Esophagus muscularis mucosa (tissue), 4 donors: ENCODE measurements around the gene AQP11. TPM values are rescaled to one million over a fixed set of nuclear protein-coding genes. Genes with fewer than 3 reads are reported as not detected.

Experiments
- DNase-seq: peaks from one replicate; pipeline ENCODE4 v3.0.0-alpha.2; 2017; ENCODE audit errors: extremely low spot score
- H3K27ac ChIP-seq, 4 donors: fragments of 200-600 bp; sonication (generic); replicated peaks in 1 of 4; 1 replicate in 3 of 4; 2 replicates in 1 of 4; pipeline ENCODE4 v1.5.1; 2016 to 2019; ENCODE audit warnings: mild to moderate bottlenecking in 1 of 4
- H3K27me3 ChIP-seq, 4 donors: fragments of 200-600 bp; sonication (generic); one replicate each; pipeline versions ENCODE4 v1.5.1 to v1.6.0; 2016 to 2019
- H3K36me3 ChIP-seq, 4 donors: fragments of 200-600 bp; sonication (generic); one replicate each; pipeline ENCODE4 v1.5.1; 2016 to 2019
- H3K4me1 ChIP-seq, 4 donors: fragments of 200-600 bp; sonication (generic); one replicate each; pipeline ENCODE4 v1.5.1; 2016 to 2019
- H3K4me3 ChIP-seq, 4 donors: fragments of 200-600 bp; sonication (generic); 1 replicate in 2 of 4; 2 replicates in 2 of 4; pipeline ENCODE4 v1.5.1; 2016 to 2019; ENCODE audit warnings: mild to moderate bottlenecking in 4 of 4, moderate library complexity in 1 of 4
- H3K9me3 ChIP-seq, 4 donors: fragments of 200-600 bp; sonication (generic); 1 replicate in 3 of 4; 2 replicates in 1 of 4; pipeline ENCODE4 v1.5.1; 2016 to 2019
- EP300 ChIP-seq: sonication (generic); formaldehyde crosslinking; IDR thresholded peaks from one replicate; pipeline ENCODE4 v1.6.1; 2017; ENCODE audit warnings: antibody characterized with exemption
- POLR2A ChIP-seq: fragments of 450-650 bp; IDR thresholded peaks from one replicate; pipeline ENCODE4 v1.6.1; 2017; ENCODE audit warnings: antibody characterized with exemption, moderate library complexity, mild to moderate bottlenecking, low read depth
- POLR2AphosphoS5 ChIP-seq, 2 donors: sonication (generic); formaldehyde crosslinking; IDR thresholded peaks; one replicate each; pipeline ENCODE4 v1.6.1; 2017; ENCODE audit warnings: antibody characterized with exemption in 2 of 2
- WGBS: methylation state at CpG from one replicate; pipeline ENCODE4 v1.1.5; 2018; 5-methylcytosine and 5-hydroxymethylcytosine counted together
- intact Hi-C: fragments of 100-400 bp; cut with DNase I; formaldehyde crosslinking; loops from one replicate; pipeline ENCODE4 v1.15.1; 2023
- small RNA-seq, 3 donors: library from RNA; depleted of rRNA; stranded (forward); fragments of <200 nt; gene quantifications; one replicate each; pipeline ENCODE3, GENCODE V24; 2016
- total RNA-seq, 4 donors: library from RNA; depleted of rRNA; stranded (reverse); fragments of >200 nt; gene quantifications; one replicate each; pipeline versions ENCODE4 v1.1.0 to v1.2.1, GENCODE V29; 2016
- TF ChIP-seq, protein P1 (sequence below), 3 experiments: fragments of 200-600 bp in 2 of 3; fragments of 450-650 bp in 1 of 3; sonication (generic) in 2 of 3; IDR thresholded peaks; one replicate each; pipeline ENCODE4 v1.5.1; 2017 to 2019; ENCODE audit warnings: antibody characterized with exemption in 3 of 3, mild to moderate bottlenecking in 2 of 3, moderate library complexity in 1 of 3

AQP11 gene
- total RNA-seq, 4 donors from 2014 or later, result under 0.01 to 0.69 (median 0.18) TPM

DNA sequence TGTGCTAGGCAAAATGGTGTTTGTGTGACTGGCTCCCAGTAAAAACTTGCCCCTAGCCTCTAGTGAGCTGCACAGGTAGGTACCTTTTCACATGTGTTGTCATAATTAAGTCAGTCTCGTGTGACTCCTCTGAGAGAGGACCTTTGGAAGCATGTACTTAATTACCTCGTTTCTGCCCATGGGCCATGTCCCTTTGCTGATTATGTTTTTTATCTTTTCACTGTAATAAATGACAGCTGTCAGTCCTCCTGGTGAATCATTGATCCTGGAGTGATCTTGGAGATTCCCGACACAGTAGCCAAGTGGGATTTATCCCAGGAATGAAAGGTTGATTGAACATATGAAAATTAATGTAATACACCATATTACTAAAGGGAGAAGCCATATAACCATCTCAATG lies 60.4 kb downstream of the AQP11 start:
- H3K27ac ChIP-seq, result no peak overlapping the region
- no peaks in the 10 kb centered on the region for H3K36me3 ChIP-seq
- DNase-seq, result no peak
- H3K9me3 ChIP-seq, result no peaks in the 10 kb centered on the region
- TF ChIP-seq POLR2A (no peak), POLR2AphosphoS5 (IDR thresholded peaks at IDR 0.05) (no peak)
- peaks cover 0 to 2% (median 0%) of the 10 kb centered on the region in 4 donors for H3K27me3 ChIP-seq
- no peaks in the 10 kb centered on the region for H3K4me1 ChIP-seq
- intact Hi-C loops, result no loop called here
- 89% methylated on average over 3 of the region's 3 CpGs for WGBS
- H3K4me3 ChIP-seq, result no peak overlapping the region

DNA sequence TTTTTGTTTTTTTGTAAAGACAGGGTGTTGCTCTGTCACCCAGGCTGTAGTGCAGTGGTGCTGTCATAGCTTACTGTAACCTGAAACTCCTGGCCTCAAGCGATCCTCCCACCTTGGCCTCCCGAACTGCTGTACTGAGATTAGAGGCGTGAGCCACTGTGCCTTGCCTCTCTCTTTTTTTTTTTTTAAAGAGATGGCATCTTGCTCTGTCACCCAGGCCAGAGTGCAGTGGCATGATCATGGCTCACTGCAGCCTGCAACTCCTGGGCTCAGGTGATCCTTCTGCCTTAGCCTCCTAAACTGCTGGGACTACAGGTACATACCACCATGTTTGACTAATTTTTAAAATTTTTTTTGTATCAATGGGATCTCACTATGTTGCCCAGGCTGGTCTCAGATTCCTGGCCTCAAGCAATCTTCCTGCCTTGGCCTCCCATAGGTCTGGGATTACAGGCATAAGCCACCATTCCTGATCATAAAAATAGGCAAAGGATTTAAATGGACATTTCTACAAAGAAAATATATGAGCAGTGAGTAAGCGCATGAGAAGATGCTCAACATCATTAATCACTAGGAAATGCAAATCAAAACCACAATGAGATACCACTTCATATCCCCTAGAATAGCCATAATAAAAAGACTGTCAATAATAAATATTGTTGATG lies 65.1 kb downstream of the AQP11 start:
- intact Hi-C loops, result no loop called here
- Histone ChIP-seq H3K27me3 (no peaks in the 10 kb centered on the region), H3K4me3 (no peak overlapping the region), H3K27ac (no peak overlapping the region), H3K4me1 (no peaks in the 10 kb centered on the region), H3K9me3 (no peaks in the 10 kb centered on the region), H3K36me3 (no peaks in the 10 kb centered on the region)
- TF ChIP-seq POLR2A (no peak), EP300 (no peak), POLR2AphosphoS5 (IDR thresholded peaks at IDR 0.05) (no peak)
- TF ChIP-seq, protein P1, sequence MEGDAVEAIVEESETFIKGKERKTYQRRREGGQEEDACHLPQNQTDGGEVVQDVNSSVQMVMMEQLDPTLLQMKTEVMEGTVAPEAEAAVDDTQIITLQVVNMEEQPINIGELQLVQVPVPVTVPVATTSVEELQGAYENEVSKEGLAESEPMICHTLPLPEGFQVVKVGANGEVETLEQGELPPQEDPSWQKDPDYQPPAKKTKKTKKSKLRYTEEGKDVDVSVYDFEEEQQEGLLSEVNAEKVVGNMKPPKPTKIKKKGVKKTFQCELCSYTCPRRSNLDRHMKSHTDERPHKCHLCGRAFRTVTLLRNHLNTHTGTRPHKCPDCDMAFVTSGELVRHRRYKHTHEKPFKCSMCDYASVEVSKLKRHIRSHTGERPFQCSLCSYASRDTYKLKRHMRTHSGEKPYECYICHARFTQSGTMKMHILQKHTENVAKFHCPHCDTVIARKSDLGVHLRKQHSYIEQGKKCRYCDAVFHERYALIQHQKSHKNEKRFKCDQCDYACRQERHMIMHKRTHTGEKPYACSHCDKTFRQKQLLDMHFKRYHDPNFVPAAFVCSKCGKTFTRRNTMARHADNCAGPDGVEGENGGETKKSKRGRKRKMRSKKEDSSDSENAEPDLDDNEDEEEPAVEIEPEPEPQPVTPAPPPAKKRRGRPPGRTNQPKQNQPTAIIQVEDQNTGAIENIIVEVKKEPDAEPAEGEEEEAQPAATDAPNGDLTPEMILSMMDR (IDR thresholded peaks at IDR 0.05), result no peak
- DNase-seq, result no peak
- WGBS, result 88% methylated on average over 4 of the region's 4 CpGs

DNA sequence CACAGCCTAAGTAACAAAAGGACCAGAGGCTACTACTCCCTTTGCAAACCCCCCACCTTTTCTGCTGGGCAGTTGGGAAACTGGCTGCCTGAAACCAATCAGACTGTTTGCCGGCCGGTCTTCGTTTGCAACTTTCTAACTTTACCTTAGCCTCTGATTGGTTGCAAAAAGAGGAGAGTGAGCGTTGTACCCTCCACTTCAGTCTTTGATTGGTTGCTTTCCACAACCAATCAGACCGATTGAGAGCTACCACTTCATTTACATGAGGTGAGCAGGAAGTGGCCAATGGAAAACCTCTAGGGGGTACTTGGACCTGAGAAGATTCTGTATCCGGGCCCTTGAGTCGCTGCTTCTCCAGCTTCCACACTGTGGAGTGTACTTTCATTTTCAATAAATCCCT lies 66.6 kb downstream of the AQP11 start:
- WGBS, result 92% methylated on average over 7 of the region's 7 CpGs
- no peaks in the 10 kb centered on the region for H3K4me1 ChIP-seq
- no peak overlapping the region for H3K4me3 ChIP-seq
- TF ChIP-seq, protein P1 (IDR thresholded peaks at IDR 0.05), result no peak
- TF ChIP-seq POLR2A, result no peak
- TF ChIP-seq EP300, result no peak
- no peak for TF ChIP-seq POLR2AphosphoS5 (IDR thresholded peaks at IDR 0.05)
- H3K36me3 ChIP-seq, result no peaks in the 10 kb centered on the region
- no peaks in the 10 kb centered on the region for H3K27me3 ChIP-seq
- H3K27ac ChIP-seq, result no peak overlapping the region
- no peak for DNase-seq
- no peaks in the 10 kb centered on the region for H3K9me3 ChIP-seq
- intact Hi-C loops, result no loop called here

DNA sequence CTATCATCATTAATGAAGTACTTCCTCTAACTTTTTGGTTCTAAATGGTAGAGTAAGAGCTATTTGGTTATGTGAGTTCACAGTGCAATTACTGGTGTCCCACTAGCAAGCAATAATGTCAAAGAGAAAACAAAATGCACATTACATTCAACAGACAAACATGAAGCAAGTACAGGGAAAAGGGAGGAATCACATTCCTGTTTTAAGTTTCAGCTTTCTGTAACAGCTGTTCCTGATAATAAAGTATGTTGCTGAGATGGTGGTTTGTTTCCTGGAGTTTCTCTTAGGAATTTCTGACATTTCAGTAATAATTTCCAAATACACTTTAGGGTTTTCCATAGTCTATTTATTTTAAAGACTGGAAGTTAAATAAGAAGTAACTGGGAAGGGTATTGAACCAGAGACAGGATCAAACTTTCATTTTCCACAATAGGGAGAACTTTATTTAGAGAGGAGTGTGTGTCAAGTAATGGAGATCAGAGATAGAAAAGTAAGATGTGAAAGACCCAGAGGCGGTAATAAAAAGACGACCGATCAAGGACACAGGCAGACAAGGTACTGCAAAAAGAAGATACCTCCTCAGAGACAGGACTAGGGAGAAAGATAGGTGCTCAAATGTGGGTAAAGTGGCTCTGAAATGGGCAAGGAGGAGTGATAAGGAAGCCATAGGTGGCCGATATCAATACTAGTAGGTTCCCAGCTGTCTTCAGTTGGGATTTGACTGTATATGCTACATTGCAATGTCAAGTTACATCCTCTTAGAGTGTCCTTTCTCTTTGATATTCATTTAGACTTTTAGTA lies 68.7 kb downstream of the AQP11 start:
- no peaks in the 10 kb centered on the region for H3K4me1 ChIP-seq
- no peak for TF ChIP-seq POLR2A
- TF ChIP-seq POLR2AphosphoS5 (IDR thresholded peaks at IDR 0.05), result no peak
- TF ChIP-seq, protein P1 (IDR thresholded peaks at IDR 0.05), result no peak
- TF ChIP-seq EP300, result no peak
- H3K27me3 ChIP-seq, result no peaks in the 10 kb centered on the region
- no peak overlapping the region for H3K27ac ChIP-seq
- H3K36me3 ChIP-seq, result no peaks in the 10 kb centered on the region
- WGBS, result 91% methylated on average over 4 of the region's 4 CpGs
- H3K9me3 ChIP-seq, result no peaks in the 10 kb centered on the region
- intact Hi-C loops, result no loop called here
- DNase-seq, result no peak
- H3K4me3 ChIP-seq, result no peak overlapping the region

Small RNA genes lying within 50 kb of the gene (small RNA-seq; reads per million reads assigned to genes)
- 0 reads per million in 3 donors for gene RNU7-59P

Other genes with a start within 250 kb of the AQP11 start
- 10 to 100 TPM; 27.8 to 44.3 (median 36.2) TPM for gene PAK1, start 115.9 kb upstream of the AQP11 start, total RNA-seq
- gene CLNS1A, start 47.8 kb downstream of the AQP11 start, total RNA-seq, result 10 to 100 TPM; 50.5 to 78.0 (median 72.7) TPM
- gene RSF1, start 230.8 kb downstream of the AQP11 start, total RNA-seq, result 10 to 100 TPM; 70.3 to 96.3 (median 73.1) TPM
- 10 to 100 TPM; 39.0 to 73.7 (median 68.0) TPM for gene AAMDC, start 231.2 kb downstream of the AQP11 start, total RNA-seq